ENCODE results near the gene OR13C8.

DNA sequence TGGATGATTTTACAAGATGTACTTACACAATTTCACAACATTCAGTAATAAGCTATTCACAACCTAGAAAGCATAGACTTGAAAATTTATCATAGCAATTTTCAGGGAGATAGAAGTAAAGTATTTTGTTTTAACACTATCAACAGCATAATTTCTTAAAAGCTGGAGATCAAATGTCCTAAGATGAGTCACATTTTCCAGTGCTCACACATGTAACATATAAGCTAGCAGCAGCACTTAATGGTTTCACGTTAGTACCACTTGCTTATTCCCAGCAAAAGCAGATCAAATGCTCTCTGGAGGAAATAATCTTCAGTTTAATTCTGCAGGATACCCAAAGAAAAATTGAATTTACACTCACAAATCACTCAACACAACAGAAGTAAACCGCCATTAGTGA, 6.5 kb downstream of the OR13C8 start:
- TF ChIP-seq, protein P1, sequence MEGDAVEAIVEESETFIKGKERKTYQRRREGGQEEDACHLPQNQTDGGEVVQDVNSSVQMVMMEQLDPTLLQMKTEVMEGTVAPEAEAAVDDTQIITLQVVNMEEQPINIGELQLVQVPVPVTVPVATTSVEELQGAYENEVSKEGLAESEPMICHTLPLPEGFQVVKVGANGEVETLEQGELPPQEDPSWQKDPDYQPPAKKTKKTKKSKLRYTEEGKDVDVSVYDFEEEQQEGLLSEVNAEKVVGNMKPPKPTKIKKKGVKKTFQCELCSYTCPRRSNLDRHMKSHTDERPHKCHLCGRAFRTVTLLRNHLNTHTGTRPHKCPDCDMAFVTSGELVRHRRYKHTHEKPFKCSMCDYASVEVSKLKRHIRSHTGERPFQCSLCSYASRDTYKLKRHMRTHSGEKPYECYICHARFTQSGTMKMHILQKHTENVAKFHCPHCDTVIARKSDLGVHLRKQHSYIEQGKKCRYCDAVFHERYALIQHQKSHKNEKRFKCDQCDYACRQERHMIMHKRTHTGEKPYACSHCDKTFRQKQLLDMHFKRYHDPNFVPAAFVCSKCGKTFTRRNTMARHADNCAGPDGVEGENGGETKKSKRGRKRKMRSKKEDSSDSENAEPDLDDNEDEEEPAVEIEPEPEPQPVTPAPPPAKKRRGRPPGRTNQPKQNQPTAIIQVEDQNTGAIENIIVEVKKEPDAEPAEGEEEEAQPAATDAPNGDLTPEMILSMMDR (IDR thresholded peaks at IDR 0.05): no peak
- TF ChIP-seq POLR2A (IDR thresholded peaks at IDR 0.05): no peak
